Hepatocyte (in vitro differentiated cells): Measurements from ENCODE around the gene SART3. TPM values are rescaled to one million over a fixed set of nuclear protein-coding genes. Genes with fewer than 3 reads are reported as not detected.

Experiments used
- DNase-seq: peaks from one replicate; pipeline ENCODE4 v3.0.0-alpha.2; 2016; ENCODE audit warnings: low spot score
- H2AFZ ChIP-seq: fragments of 200-600 bp; sonication (generic); 2 replicates; pipeline ENCODE4 v1.6.0; 2016; ENCODE audit warnings: antibody characterized with exemption, mild to moderate bottlenecking
- H3K27ac ChIP-seq: fragments of 200-600 bp; sonication (generic); 2 replicates; pipeline ENCODE4 v1.5.1; 2016; ENCODE audit warnings: mild to moderate bottlenecking
- H3K27me3 ChIP-seq: fragments of 200-600 bp; sonication (generic); 2 replicates; pipeline ENCODE4 v1.6.1; 2016
- H3K36me3 ChIP-seq: fragments of 200-600 bp; sonication (generic); replicated peaks from 2 replicates; pipeline ENCODE4 v1.5.1; 2016; ENCODE audit warnings: low read depth; ENCODE audit not compliant: insufficient read depth
- H3K4me1 ChIP-seq: fragments of 200-600 bp; sonication (generic); 2 replicates; pipeline ENCODE4 v1.5.1; 2016; ENCODE audit warnings: mild to moderate bottlenecking, moderate library complexity; ENCODE audit not compliant: insufficient read depth
- H3K4me2 ChIP-seq: fragments of 200-600 bp; sonication (generic); 2 replicates; pipeline ENCODE4 v1.6.0; 2016
- H3K4me3 ChIP-seq: fragments of 200-600 bp; sonication (generic); 2 replicates; pipeline ENCODE4 v1.5.1; 2016; ENCODE audit warnings: mild to moderate bottlenecking
- H3K79me2 ChIP-seq: fragments of 200-600 bp; sonication (generic); 2 replicates; pipeline ENCODE4 v1.6.0; 2017; ENCODE audit warnings: mild to moderate bottlenecking
- H3K9me2 ChIP-seq: fragments of 200-600 bp; sonication (generic); replicated peaks from 2 replicates; pipeline ENCODE4 v1.6.0; 2017; ENCODE audit warnings: mild to moderate bottlenecking; ENCODE audit not compliant: insufficient read depth
- H3K9me3 ChIP-seq: fragments of 200-600 bp; sonication (generic); 2 replicates; pipeline ENCODE4 v1.5.1; 2016; ENCODE audit warnings: low read depth, mild to moderate bottlenecking
- H4K20me1 ChIP-seq: fragments of 200-600 bp; sonication (generic); 2 replicates; pipeline ENCODE4 v1.6.0; 2016; ENCODE audit warnings: mild to moderate bottlenecking; ENCODE audit not compliant: insufficient read depth, poor library complexity, severe bottlenecking
- EZH2 ChIP-seq: fragments of 200-600 bp; sonication (generic); IDR thresholded peaks from 2 replicates; pipeline ENCODE4 v1.6.1; 2016; ENCODE audit warnings: antibody characterized with exemption, mild to moderate bottlenecking, borderline replicate concordance
- EZH2phosphoT487 ChIP-seq: fragments of 200-600 bp; sonication (generic); IDR thresholded peaks from one replicate; pipeline ENCODE4 v1.6.1; 2018; ENCODE audit warnings: antibody characterized with exemption, mild to moderate bottlenecking, low read depth, moderate library complexity; ENCODE audit not compliant: unreplicated experiment, severe bottlenecking
- WGBS: methylation state at CpG from one replicate; pipeline ENCODE4 v1.1.6; 2016; ENCODE audit warnings: low lambda C conversion rate; ENCODE audit errors: missing lambda C conversion rate; 5-methylcytosine and 5-hydroxymethylcytosine counted together
- polyA plus RNA-seq: library from polyadenylated mRNA; unstranded; fragments of >200 nt; fragmentation: Nextera tagmentation; extraction: Ambion mirVana; gene quantifications from 2 replicates; pipeline ENCODE4 v1.2.1, GENCODE V29; 2016
- total RNA-seq: library from RNA; depleted of rRNA; stranded (reverse); fragments of >200 nt; gene quantifications from 2 replicates; pipeline ENCODE4 v1.2.3, GENCODE V29; 2014
- TF ChIP-seq, protein P1 (sequence below): fragments of 200-600 bp; sonication (generic); IDR thresholded peaks from 2 replicates; pipeline ENCODE4 v1.5.1; 2016; ENCODE audit warnings: antibody characterized with exemption, mild to moderate bottlenecking; ENCODE audit not compliant: poor library complexity

Gene SART3
- total and polyA plus RNA-seq, 2 experiments from 2014 or later: 25.0 to 60.4 TPM

DNA sequence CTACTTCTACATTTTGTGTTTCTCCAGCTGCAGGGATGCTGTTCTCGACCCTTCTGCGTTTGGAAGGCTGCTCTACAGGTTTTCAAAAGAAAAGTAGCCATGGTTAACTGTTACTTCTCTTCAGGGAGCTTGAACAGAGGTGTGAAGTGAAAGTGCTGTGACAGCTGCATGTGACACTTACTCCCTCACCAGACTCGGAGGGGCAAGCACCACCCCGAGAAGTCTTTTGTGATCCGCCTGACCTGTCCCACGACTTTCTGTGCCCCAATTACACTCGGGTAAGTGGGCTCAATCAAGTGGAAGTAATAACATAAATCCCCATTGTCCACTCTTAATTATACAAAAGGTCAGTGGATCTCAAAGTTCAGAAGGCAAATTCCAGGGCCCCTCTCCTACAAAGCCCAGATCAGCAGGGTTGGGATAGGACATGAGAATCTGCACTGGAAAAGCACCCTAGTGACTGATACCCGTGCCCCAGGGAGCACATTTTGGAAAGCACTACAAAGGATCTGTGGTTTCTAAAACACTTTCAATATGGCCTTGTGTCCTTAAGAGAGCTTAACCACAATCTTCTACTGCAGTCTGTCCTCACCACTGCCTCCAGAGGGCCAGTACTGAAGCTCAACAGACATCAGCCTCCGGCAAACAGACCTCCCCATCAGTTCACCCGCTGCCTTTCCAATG lies 34.3 kb downstream of the SART3 start:
- WGBS: 93% methylated on average over 10 of the region's 10 CpGs
- Histone ChIP-seq H3K27ac (no peak overlapping the region), H2AFZ (no peak overlapping the region), H3K4me1 (no peaks in the 10 kb centered on the region), H3K9me2 (no peaks in the 10 kb centered on the region), H4K20me1 (no peaks in the 10 kb centered on the region), H3K4me2 (no peak overlapping the region), H3K27me3 (no peaks in the 10 kb centered on the region), H3K79me2 (no peaks in the 10 kb centered on the region), H3K36me3 (peaks cover 4% of the 10 kb centered on the region), H3K4me3 (no peak overlapping the region), H3K9me3 (no peaks in the 10 kb centered on the region)
- DNase-seq: no peak
- TF ChIP-seq EZH2phosphoT487: no peak
- no peak for TF ChIP-seq EZH2
- TF ChIP-seq, protein P1, sequence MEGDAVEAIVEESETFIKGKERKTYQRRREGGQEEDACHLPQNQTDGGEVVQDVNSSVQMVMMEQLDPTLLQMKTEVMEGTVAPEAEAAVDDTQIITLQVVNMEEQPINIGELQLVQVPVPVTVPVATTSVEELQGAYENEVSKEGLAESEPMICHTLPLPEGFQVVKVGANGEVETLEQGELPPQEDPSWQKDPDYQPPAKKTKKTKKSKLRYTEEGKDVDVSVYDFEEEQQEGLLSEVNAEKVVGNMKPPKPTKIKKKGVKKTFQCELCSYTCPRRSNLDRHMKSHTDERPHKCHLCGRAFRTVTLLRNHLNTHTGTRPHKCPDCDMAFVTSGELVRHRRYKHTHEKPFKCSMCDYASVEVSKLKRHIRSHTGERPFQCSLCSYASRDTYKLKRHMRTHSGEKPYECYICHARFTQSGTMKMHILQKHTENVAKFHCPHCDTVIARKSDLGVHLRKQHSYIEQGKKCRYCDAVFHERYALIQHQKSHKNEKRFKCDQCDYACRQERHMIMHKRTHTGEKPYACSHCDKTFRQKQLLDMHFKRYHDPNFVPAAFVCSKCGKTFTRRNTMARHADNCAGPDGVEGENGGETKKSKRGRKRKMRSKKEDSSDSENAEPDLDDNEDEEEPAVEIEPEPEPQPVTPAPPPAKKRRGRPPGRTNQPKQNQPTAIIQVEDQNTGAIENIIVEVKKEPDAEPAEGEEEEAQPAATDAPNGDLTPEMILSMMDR: no peak

- H3K9me3 ChIP-seq: no peaks in the 10 kb centered on the region
- no peaks in the 10 kb centered on the region for H3K27me3 ChIP-seq
- H3K36me3 ChIP-seq: peaks cover 4% of the 10 kb centered on the region
- H2AFZ ChIP-seq: no peak overlapping the region
- H4K20me1 ChIP-seq: no peaks in the 10 kb centered on the region
- no peak overlapping the region for H3K4me2 ChIP-seq
- DNase-seq: no peak
- H3K27ac ChIP-seq: no peak overlapping the region
- 94% methylated on average over 5 of the region's 5 CpGs for WGBS
- H3K4me3 ChIP-seq: no peak overlapping the region
- no peaks in the 10 kb centered on the region for H3K9me2 ChIP-seq
- H3K4me1 ChIP-seq: no peaks in the 10 kb centered on the region
- TF ChIP-seq, protein P1: no peak
- TF ChIP-seq EZH2phosphoT487 (no peak), EZH2 (no peak)
- no peaks in the 10 kb centered on the region for H3K79me2 ChIP-seq
Observed at GRCh38 chr12:108525681-108526080, 35.3 kb downstream of the SART3 start.

GRCh38 chr12:108523365-108523764 lies 37.6 kb downstream of the SART3 start:
- no peak overlapping the region for H2AFZ ChIP-seq
- WGBS: 96% methylated on average over 14 of the region's 14 CpGs
- H3K79me2 ChIP-seq: no peaks in the 10 kb centered on the region
- H4K20me1 ChIP-seq: no peaks in the 10 kb centered on the region
- DNase-seq: no peak
- H3K9me3 ChIP-seq: no peaks in the 10 kb centered on the region
- no peaks in the 10 kb centered on the region for H3K27me3 ChIP-seq
- no peak overlapping the region for H3K27ac ChIP-seq
- H3K36me3 ChIP-seq: peaks cover 4% of the 10 kb centered on the region
- TF ChIP-seq, protein P1: no peak
- TF ChIP-seq EZH2 (no peak), EZH2phosphoT487 (no peak)
- H3K4me1 ChIP-seq: no peaks in the 10 kb centered on the region
- no peak overlapping the region for H3K4me3 ChIP-seq
- H3K4me2 ChIP-seq: no peak overlapping the region
- no peaks in the 10 kb centered on the region for H3K9me2 ChIP-seq
